Activated naive CD4-positive, alpha-beta T cell treated with anti-CD3 and anti-CD28 coated beads for 36 hours (primary cell): ENCODE results near the gene IGSF23. TPM values are rescaled to one million over a fixed set of nuclear protein-coding genes. Genes with fewer than 3 reads are reported as not detected.
"Not testable (repeated sequence)": the region's sequence is repeated elsewhere in the genome, so short reads cannot be mapped to it uniquely, and the experiment has no call there.

Experiments used
- CTCF ChIA-PET: fragments of 350-600 bp; sonication (Branson Sonifier 250); formaldehyde crosslinking; loops from one replicate; lab custom pipeline; 2021; ENCODE audit warnings: antibody characterized with exemption; lab: Charles Lee
- DNase-seq: peaks from one replicate; pipeline ENCODE4 v3.0.0-alpha.2; 2020
- H3K27ac Mint-ChIP-seq: one replicate; pipeline ENCODE4 v1.8.0; 2021; ENCODE audit warnings: mild to moderate bottlenecking, mixed read lengths
- H3K27me3 Mint-ChIP-seq: one replicate; pipeline ENCODE4 v1.8.0; 2021; ENCODE audit warnings: low read depth, mixed read lengths
- H3K36me3 Mint-ChIP-seq: one replicate; pipeline ENCODE4 v1.8.0; 2021; ENCODE audit warnings: low read depth, mixed read lengths
- H3K4me1 Mint-ChIP-seq: one replicate; pipeline ENCODE4 v1.8.0; 2021; ENCODE audit warnings: low read depth, mixed read lengths
- H3K4me3 Mint-ChIP-seq: one replicate; pipeline ENCODE4 v1.8.0; 2021; ENCODE audit warnings: mild to moderate bottlenecking, moderate library complexity, mixed read lengths
- H3K9me3 Mint-ChIP-seq: one replicate; pipeline ENCODE4 v1.8.0; 2021; ENCODE audit warnings: mixed read lengths
- intact Hi-C: fragments of 100-400 bp; cut with micrococcal nuclease; formaldehyde crosslinking; loops from one replicate; pipeline ENCODE4 v1.15.1; 2023
- total RNA-seq, 2 experiments: library from RNA; stranded (reverse); gene quantifications; one replicate each; pipeline ENCODE4 v1.2.3, GENCODE V29; 2021

Gene IGSF23
- total RNA-seq, 2 experiments from 2014 or later = not detected

DNA sequence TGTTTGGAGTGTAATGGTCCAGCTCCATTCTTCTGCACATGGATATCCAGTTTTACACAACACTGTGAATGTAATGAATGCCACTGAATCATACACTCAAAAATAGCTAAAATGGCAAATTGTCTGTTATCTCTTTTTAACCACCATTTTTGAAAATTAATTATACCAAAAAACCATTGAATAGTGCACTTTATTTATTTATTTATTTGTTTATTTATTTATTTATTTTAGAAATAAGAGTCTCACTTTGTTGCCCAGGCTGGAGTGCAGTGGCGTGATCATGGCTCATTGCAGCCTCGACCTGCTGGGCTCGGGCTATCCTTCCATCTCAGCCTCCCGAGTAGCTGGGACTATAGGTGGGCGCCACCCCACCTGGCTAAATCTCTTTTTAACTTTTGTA, 50.6 kb downstream of the IGSF23 start:
- Mint-ChIP-seq H3K9me3 (no peaks in the 10 kb centered on the region), H3K36me3 (peaks cover 1% of the 10 kb centered on the region), H3K4me3 (no peak overlapping the region), H3K4me1 (no peaks in the 10 kb centered on the region), H3K27me3 (no peaks in the 10 kb centered on the region), H3K27ac (no peak overlapping the region)
- intact Hi-C loops = no loop called here
- CTCF ChIA-PET = interaction anchor here (0.6 to 1.4 kb wide), 5 partner anchors 9 to 1019 kb away, joined by 3 to 6 read pairs (median 3); no protein-coding TSS in a partner anchor
- no peak for DNase-seq

- H3K27me3 Mint-ChIP-seq = no peaks in the 10 kb centered on the region
- intact Hi-C loops = no loop called here
- no peak overlapping the region for H3K27ac Mint-ChIP-seq
- CTCF ChIA-PET = no interaction called here
- DNase-seq = no peak
- no peaks in the 10 kb centered on the region for H3K9me3 Mint-ChIP-seq
- no peak overlapping the region for H3K4me3 Mint-ChIP-seq
- H3K36me3 Mint-ChIP-seq = peaks cover 1% of the 10 kb centered on the region
- no peaks in the 10 kb centered on the region for H3K4me1 Mint-ChIP-seq
Observed at GRCh38 chr19:44664976-44665375, 51.6 kb downstream of the IGSF23 start.

- Mint-ChIP-seq H3K36me3 (peaks cover 1% of the 10 kb centered on the region), H3K4me3 (no peak overlapping the region), H3K27ac (no peak overlapping the region), H3K4me1 (no peaks in the 10 kb centered on the region), H3K27me3 (no peaks in the 10 kb centered on the region), H3K9me3 (no peaks in the 10 kb centered on the region)
- CTCF ChIA-PET = interaction anchor here (1.0 kb wide), 1 partner anchor 57 kb away, joined by 3 read pairs; no protein-coding TSS in a partner anchor
- intact Hi-C loops = no loop called here
- DNase-seq = no peak
Observed at GRCh38 chr19:44666852-44667556, 53.6 kb downstream of the IGSF23 start.

DNA sequence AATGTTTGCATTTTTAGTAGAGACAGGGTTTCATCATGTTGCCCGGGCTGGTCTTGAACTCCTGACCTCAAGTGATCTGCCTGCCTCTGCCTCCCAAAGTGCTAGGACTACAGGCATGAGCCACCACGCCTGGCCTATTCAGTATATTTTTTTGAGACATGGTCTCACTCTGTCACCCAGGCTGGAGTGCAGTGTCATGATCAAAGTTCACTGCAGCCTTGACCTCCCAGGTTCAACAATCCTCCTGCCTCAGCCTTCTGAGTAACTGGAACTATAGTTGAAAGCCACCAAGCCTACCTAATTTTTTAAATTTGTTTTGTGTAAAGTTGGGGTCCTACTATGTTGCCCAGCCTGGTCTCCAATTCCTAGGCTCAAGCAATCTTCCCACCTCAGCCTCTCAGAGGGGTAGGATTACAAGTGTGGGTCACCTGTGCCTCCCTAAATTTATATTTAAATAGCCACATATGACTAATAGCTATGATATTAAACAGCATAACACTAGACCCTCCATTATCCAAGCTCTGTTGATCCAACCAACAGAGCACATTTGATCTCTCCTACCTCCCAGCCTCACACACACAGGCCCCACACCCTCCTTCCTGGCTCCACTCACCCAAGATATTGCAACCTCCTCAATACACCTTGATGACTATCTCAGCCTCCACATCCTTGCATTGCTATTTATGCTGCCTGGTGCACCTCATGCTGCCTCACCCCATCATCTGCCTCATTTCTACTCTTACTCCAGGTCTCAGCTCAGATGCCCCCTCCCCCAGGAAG, 55.8 kb downstream of the IGSF23 start:
- H3K4me3 Mint-ChIP-seq = no peak overlapping the region
- no peaks in the 10 kb centered on the region for H3K4me1 Mint-ChIP-seq
- no peaks in the 10 kb centered on the region for H3K9me3 Mint-ChIP-seq
- no peak overlapping the region for H3K27ac Mint-ChIP-seq
- DNase-seq = no peak
- intact Hi-C loops = no loop called here
- no peaks in the 10 kb centered on the region for H3K27me3 Mint-ChIP-seq
- peaks cover 1% of the 10 kb centered on the region for H3K36me3 Mint-ChIP-seq
- CTCF ChIA-PET = interaction anchor here (0.6 to 1.0 kb wide), 3 partner anchors 11 to 69 kb away, joined by 3 to 5 read pairs (median 3); no protein-coding TSS in a partner anchor

GRCh38 chr19:44670027-44670426, 56.7 kb downstream of the IGSF23 start:
- H3K27me3 Mint-ChIP-seq, DNase-seq, H3K4me1 Mint-ChIP-seq, H3K27ac Mint-ChIP-seq, H3K36me3 Mint-ChIP-seq, intact Hi-C loops, H3K9me3 Mint-ChIP-seq, H3K4me3 Mint-ChIP-seq: not testable (repeated sequence)
- CTCF ChIA-PET = interaction anchor here (0.6 kb wide), 2 partner anchors 10 to 68 kb away, joined by 3 to 5 read pairs; no protein-coding TSS in a partner anchor

DNA sequence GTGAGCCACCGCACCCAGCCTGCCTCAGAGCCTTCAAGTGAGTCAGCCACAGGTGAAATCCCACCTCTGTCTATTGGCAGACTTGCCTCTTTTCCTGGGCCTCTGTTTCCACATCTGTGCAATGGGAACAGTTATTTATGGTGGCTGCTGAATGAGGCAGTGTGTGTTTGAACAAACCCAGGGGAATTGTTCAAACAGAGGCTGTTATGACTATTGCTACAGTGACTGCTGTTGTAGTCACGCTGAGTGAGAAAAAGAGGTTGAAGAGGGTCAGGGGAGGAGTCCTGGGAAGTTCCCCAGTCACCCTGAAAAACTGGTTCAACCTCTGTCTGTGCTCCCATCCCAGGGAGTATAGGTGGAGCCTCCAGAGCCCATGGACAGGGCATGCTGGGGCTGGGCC, 58.0 kb downstream of the IGSF23 start, which contains the start of gene CEACAM19:
CEACAM19 (plus strand) TSS at position 83 of the 400 bp plus-strand sequence. CDS start 450 bp downstream, outside the sequence.
- intact Hi-C loops = no loop called here
- Mint-ChIP-seq H3K36me3 (no peaks in the 10 kb centered on the region), H3K27me3 (no peaks in the 10 kb centered on the region), H3K9me3 (no peaks in the 10 kb centered on the region), H3K27ac (no peak within 1 kb of the TSS), H3K4me3 (no peak within 1 kb of the TSS), H3K4me1 (no peaks in the 10 kb centered on the region)
- DNase-seq = no peak
- CTCF ChIA-PET = no interaction called here

GRCh38 chr19:44672226-44672625, 58.9 kb downstream of the IGSF23 start:
- H3K27me3 Mint-ChIP-seq = no peaks in the 10 kb centered on the region
- CTCF ChIA-PET = interaction anchor here (0.6 kb wide), 1 partner anchor 17 kb away, joined by 3 read pairs; no protein-coding TSS in a partner anchor
- no peak for DNase-seq
- H3K36me3 Mint-ChIP-seq = no peaks in the 10 kb centered on the region
- intact Hi-C loops = no loop called here
- H3K27ac Mint-ChIP-seq = no peak overlapping the region
- H3K4me3 Mint-ChIP-seq = no peak overlapping the region
- no peaks in the 10 kb centered on the region for H3K9me3 Mint-ChIP-seq
- H3K4me1 Mint-ChIP-seq = no peaks in the 10 kb centered on the region

GRCh38 chr19:44673510-44673909, 60.1 kb downstream of the IGSF23 start:
- Mint-ChIP-seq H3K36me3 (no peaks in the 10 kb centered on the region), H3K4me3 (no peak overlapping the region), H3K9me3 (no peaks in the 10 kb centered on the region), H3K27me3 (no peaks in the 10 kb centered on the region), H3K4me1 (no peaks in the 10 kb centered on the region), H3K27ac (no peak overlapping the region)
- CTCF ChIA-PET = interaction anchor here (0.6 kb wide), 1 partner anchor 16 kb away, joined by 3 read pairs; no protein-coding TSS in a partner anchor
- intact Hi-C loops = no loop called here
- DNase-seq = no peak

DNA sequence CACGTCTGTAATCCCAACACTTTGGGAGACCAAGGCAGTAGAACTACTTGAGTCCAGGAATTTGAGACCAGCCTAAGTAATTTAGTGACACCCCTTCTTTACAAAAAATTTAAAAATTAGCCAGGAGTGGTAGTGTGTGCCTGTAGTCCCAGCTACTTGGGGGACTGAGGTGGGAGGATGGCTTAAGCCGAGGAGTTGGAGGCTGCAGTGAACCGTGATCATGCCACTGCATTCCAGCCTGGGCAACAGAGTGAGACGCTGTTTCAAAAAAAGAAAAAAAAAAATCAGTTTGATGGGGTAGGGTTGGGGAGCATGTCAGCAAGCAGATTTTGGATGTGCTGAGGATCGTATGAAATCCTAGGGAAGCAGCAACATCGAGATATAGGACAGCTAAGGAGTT, 62.2 kb downstream of the IGSF23 start:
- Mint-ChIP-seq H3K9me3 (no peaks in the 10 kb centered on the region), H3K36me3 (no peaks in the 10 kb centered on the region), H3K4me3 (no peak overlapping the region), H3K27ac (no peak overlapping the region), H3K27me3 (no peaks in the 10 kb centered on the region), H3K4me1 (no peaks in the 10 kb centered on the region)
- DNase-seq = no peak
- CTCF ChIA-PET = interaction anchor here (1.4 kb wide), 1 partner anchor 21 kb away, joined by 3 read pairs; no protein-coding TSS in a partner anchor
- intact Hi-C loops = no loop called here

DNA sequence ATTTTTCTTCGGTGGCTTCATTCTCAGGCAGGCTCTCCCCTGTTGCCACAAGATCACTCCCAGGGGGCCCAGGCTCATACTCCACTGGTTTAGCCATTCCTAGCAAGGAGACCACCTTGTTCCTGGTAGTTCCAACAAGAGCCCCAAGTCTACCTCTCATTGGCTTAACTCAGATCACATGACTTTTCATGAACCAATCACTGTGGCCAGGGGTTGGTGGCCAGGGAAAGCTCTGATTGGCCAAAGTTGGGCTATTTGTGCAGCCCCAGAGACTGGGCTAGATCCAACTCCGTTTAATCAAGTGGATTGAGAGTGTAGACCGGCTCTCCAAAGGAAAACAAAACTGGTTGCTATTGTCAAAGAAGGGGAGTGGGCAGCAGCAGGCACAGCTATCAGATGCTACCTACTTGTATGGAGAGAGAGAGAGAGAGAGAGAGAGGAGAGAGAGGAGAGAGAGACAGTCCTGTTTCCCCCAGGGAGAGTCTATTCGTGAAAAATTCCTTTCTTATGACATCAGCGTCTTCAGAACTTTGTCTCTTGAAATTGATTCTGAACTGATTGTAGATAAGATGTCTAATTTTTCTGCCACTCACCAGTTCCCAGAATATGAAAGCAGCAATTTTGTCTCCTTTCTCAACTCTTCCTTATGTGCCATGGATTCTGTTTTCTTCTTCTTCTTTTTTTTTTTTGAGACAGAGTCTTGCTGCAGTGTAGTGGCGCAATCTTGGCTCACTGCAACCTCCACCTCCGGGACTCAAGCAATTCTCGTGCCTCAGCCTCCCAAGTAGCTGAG, 63.9 kb downstream of the IGSF23 start:
- CTCF ChIA-PET = interaction anchor here (1.4 kb wide), 1 partner anchor 23 kb away, joined by 3 read pairs; no protein-coding TSS in a partner anchor
- H3K27ac Mint-ChIP-seq = no peak overlapping the region
- no peaks in the 10 kb centered on the region for H3K9me3 Mint-ChIP-seq
- no peaks in the 10 kb centered on the region for H3K4me1 Mint-ChIP-seq
- no peak for DNase-seq
- H3K4me3 Mint-ChIP-seq = no peak overlapping the region
- H3K36me3 Mint-ChIP-seq = no peaks in the 10 kb centered on the region
- no peaks in the 10 kb centered on the region for H3K27me3 Mint-ChIP-seq
- intact Hi-C loops = no loop called here

DNA sequence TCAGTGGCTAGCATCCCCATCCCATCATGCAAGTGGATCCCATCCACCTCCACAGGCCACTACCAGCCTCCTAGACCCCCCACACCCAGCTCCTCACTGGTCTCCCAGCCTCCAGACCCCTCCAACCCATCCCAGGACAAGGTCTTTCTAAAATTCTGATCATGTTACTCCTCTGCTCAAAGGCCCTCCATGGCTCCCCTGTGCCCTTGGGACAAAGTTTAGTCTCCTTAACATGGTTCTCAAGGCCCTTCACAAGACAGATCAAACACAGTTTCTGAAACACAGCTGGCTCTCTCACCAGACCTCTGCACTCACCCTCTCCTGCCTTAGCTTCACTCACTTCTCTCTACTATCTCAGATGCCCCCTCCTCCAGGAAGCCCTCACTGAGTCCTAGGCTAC, 67.2 kb downstream of the IGSF23 start:
- Mint-ChIP-seq H3K4me3 (no peak overlapping the region), H3K27ac (no peak overlapping the region), H3K4me1 (peaks cover 6% of the 10 kb centered on the region), H3K9me3 (no peaks in the 10 kb centered on the region), H3K36me3 (no peaks in the 10 kb centered on the region), H3K27me3 (no peaks in the 10 kb centered on the region)
- no peak for DNase-seq
- intact Hi-C loops = no loop called here
- CTCF ChIA-PET = interaction anchor here (0.8 to 1.7 kb wide), 3 partner anchors 9 to 90 kb away, joined by 5 to 6 read pairs (median 6); no protein-coding TSS in a partner anchor
